Mesenteric fat pad (tissue), 1 donor: Measurements from ENCODE around the gene KIAA0513. TPM values are rescaled to one million over a fixed set of nuclear protein-coding genes. Genes with fewer than 3 reads are reported as not detected.
"Not testable (repeated sequence)": the region's sequence is repeated elsewhere in the genome, so short reads cannot be mapped to it uniquely, and the experiment has no call there.

Source experiments
- DNase-seq: peaks from one replicate; pipeline ENCODE4 v3.0.0-alpha.2; 2020; ENCODE audit warnings: low spot score
- total RNA-seq: library from RNA; stranded (reverse); fragmentation: NEBNext Ultra II Directional; extraction: Animal tissue kit (Norgen Biotek cat#: 25700); gene quantifications from one replicate; pipeline ENCODE4 v1.2.1, GENCODE V29; 2021
- donor health status: DM: yes; HTN: yes; CAD: no.

The KIAA0513 gene
- total RNA-seq, 1 donor from 2014 or later, result 12.7 TPM

DNA sequence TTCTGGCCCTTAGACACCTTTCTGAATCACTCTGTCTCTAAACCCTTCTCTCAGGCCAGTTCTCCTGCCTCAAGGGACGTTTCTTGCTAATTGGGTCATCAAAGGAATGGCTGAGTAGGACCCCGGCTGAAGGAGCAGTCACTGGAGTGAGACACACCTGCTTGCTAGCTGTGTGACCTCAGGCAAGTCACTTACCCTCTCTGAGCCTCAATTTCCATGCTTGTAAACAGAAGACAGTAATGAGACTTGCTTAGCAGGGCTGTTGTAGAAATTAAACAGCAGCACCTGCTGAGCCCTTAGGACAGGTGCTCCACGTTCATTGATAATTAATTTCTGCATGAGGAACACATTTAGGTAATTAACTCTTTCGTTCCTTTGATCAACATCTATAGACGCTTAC lies 77.9 kb downstream of the KIAA0513 start:
- no peak for DNase-seq

DNA sequence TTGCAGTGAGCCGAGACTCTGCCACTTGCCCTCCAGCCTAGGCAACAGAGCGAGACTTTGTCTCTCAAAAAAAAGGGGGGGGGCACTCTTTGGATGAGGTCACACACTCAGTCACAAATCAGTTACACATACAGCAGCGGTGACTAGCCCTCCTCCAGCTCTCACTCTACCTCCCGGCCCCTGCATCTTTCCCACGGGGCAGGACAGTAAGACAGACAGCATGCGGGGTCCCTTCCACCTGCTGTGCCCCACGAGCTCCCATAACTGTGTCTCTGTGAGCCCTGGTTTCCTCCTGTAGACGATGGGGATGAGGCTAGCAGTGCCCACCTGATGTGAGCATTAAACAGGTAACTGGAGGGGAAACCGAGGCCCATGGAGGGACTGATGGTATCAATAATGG lies 79.5 kb downstream of the KIAA0513 start:
- no peak for DNase-seq

DNA sequence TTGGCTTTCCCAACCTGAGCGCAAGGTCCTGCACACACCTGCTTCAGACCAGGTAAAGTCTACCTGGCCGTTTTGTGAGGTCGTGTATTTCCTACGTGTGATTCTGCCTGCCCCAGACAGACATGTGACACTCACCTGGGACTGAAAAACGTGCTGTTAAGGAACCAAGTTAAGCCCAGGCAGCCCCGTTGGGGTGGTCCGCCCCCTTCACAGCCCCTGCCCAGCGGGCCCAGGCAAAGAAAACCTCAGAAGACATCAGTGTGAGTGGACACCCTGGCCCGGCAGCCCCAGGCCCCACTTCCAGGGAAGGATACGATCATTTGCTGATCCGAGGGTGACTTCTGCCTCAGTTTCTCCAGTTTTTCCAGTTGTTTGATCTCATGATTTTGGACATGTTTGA lies 79.9 kb downstream of the KIAA0513 start:
- DNase-seq, result no peak

DNA sequence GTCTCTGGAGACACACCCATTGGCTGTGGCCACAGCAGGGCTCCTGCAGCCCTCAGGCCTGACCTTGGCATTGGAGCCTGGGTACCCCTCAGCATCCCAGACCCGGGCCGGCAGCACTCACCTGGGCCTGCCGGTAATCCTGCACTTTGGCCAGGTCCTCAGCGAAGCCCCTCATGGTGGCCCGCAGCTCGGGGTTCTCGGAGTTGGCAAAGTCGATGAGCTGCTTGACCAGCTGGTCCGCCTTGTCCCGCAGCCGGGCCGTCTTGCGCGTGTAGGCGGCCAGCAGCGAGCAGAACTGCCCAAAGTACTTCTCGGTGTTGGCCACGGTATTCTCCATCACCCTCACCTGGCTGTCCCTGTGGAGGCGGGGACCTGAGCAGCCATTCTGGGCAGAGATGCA lies 82.5 kb downstream of the KIAA0513 start:
- DNase-seq, result no peak

DNA sequence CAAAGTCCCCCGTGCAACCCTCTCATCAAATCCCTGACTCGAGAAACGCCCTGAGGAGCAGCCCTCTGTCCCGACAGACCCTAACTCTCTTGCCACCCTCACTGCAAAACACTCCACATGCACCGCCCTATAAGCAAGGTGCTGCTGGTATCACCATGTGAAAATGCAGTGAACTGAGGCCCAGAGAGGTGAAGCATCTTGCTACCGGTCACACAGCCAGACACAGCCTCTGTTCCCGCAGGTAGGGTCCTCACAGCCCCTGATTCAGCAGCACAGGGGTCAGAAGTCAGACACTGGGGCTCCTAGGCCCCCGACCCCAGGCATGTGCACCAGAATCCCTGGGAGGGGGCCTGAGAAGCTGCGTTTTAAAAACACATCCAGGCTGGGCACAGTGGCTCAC lies 83.6 kb downstream of the KIAA0513 start:
- no peak for DNase-seq

DNA sequence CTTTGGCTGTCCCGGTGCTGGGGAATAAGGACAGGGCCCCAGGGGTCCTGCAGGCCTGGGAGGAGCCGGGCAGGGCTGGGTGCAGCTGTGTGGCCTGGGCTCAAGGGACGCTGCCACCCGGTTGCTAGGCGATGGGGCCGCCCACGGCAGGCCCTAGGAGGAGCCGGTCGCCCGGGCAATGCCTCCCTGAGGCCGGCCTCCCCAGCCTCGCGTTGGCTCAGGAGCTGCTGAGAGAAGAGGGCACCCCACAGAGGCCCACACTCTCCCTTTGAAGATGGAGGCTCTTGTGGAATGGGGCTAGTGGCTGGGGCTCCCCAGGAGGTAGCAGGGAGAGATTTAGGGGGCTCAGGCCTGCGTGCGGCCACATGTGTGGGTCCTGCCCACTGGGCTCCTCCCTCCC lies 84.8 kb downstream of the KIAA0513 start, which contains the start of gene CIBAR2:
TSS of gene CIBAR2 (minus strand) at position 109 of the 400 bp plus-strand sequence. CDS start 120 bp downstream, outside the sequence.
- no peak for DNase-seq

DNA sequence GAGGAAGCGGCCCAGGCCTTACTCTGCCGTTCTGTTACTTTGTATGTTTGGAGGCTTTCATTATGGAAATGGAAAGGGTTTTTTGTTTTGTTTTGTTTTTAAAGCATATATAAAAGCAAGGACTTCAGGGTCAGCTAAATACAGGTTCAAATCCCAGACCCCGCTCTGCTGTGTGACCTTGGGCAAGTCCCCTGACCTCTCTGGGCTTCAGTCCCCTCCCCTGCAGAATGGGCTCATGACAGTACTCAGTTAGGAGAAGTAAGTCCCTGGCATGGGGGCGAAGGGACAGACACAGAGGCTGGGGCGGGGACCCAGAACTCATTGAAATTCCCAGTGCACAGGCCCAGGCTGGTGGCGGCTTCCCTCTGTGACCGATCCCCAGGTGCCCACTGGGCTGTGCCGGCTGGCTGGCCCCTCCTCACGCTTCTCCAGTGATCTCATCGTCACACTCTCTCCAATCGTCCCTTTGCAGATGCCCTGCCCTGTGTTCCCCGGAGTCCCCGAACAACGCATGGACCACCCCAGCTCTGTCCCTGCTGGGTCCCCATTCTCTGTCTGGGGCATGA lies 85.7 kb downstream of the KIAA0513 start:
- no peak for DNase-seq

DNA sequence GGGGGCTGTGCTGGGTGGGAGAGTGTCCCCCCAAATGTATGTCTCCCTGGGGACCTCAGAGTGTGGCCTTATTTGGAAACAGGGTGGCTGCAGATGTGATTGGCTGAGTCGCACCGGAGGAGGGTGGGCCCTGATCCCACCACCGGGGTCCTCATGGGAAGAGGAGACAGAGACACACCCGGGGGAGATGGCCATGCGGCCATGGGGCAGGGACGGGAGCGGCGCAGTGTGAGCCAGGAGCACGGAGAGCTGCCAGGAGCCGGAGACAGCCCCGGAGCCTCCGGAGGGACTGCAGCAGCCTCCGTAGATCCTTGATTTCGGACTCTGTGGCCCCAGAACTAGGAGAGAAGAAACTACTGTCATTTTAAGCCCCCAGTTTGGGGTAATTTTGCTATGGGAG lies 86.3 kb downstream of the KIAA0513 start:
- no peak for DNase-seq

DNA sequence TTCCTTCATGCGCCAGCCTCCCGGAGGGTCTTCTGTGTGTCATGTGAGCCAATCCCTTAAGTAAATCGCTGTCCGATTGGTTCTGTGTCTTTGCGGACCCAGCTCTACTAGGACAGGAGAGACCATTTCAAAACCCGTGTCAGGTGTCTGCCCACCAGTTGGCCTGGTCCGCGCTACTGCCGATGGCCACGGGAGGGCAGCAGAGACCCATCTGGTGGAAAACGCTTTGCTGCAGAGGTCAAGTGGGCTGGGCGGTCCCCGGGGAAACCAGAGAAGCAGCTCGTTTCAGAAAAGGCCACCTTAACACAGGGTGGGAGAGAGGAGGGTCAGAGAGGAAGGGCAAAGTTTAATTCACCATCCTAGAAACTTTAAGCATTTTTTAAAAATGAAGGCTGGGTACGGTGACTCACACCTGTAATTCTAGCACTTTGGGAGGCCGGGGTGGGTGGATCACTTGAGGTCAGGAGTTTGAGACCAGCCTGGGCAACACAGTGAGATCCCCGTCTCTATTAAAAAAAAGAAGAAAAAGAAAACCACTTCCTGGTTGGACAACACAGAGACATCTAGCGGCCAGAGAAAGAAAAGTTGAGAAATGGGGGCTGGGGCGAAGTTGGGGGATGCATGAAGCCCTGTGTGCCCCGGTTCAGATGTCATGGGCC lies 87.4 kb downstream of the KIAA0513 start:
- peak; percentile 95 for DNase-seq

DNA sequence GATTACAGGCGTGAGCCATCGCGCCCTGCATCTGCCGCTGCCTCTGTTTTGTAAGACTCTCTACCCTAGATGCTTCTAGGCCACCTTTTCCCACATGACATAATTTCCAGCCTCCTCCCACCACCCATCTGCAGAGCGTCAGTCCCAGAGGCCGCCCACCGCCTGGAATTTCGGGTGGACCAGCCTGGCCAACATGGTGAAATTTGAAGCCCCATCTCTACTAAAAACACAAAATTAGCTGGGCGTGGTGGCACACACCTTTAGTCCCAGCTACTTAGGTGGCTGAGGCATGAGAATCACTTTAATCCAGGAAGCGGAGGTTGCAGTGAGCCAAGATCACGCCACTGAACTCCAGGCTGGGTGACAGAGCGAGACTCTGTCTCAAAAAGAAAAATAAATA lies 89.8 kb downstream of the KIAA0513 start:
- no peak for DNase-seq

DNA sequence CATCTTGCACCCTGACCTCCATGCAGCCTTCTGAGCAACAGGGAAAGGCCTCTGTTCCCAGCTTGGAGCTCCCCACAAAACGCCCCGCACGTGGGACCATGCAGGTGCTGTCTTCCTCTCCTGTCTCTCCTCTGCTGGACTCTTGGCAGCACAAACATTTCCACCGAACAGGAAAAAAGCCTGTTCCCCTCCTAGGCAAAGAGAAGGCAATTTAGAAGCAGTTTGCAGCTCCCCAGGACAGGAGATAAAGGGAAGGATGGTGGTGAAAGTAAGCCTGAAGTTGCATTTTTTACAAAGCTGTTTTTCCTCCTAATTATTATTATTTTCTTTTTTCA lies 92.4 kb downstream of the KIAA0513 start:
- no peak for DNase-seq

DNA sequence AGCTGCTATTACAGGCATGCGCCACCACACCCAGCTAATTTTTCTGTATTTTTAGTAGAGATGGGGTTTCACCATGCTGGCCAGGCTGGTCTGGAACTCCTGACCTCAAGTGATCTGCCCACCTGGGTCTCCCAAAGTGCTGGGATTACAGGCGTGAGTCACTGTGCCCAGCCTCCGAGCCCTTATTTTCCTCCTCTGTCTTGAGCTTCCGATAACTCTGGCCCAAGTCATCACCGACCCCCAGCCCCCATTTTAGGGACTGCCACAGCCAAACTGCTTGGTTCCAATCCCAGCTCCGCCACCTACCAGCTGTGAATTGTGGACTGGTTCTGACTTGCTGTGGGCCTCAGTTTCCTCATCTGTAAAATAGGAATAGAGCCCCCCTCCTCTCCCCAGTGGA lies 95.8 kb downstream of the KIAA0513 start:
- DNase-seq, result not testable (repeated sequence)

DNA sequence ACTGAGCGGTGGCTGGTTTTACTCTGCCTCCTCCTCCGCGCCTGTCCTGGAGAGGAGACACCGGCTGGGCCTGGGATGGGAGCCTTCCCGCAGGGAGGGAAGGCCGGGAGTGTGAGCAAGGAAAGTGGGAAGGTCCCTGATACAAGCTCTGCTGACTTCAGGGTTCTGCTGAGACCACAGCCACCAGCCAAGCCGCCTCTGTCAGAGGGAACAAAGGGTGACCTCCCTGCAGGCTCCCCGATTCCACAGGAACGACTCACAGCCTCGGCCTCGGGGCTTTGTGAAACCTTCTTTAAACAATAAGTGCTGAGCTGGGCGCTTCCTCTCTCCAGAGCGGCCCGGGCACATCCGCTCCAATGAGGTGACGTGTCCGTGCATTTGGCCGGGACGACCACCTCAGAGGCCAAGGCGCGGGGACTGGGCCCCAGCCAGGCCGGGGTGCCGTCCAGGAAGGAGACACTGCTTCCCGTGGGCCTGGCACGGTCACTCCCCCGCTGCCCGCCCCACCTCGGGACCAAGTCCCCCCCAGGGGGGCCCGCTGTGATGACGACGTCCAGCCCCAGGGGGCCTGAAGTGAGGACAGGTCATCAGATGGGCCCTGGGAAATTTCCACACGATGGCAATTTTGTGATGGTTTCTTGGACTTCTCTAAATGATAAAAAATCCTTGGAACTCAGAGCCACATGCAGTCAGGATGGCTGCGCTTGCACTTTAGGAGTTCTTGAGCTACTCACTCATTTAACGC lies 96.5 kb downstream of the KIAA0513 start:
- peak; percentile 92 for DNase-seq

DNA sequence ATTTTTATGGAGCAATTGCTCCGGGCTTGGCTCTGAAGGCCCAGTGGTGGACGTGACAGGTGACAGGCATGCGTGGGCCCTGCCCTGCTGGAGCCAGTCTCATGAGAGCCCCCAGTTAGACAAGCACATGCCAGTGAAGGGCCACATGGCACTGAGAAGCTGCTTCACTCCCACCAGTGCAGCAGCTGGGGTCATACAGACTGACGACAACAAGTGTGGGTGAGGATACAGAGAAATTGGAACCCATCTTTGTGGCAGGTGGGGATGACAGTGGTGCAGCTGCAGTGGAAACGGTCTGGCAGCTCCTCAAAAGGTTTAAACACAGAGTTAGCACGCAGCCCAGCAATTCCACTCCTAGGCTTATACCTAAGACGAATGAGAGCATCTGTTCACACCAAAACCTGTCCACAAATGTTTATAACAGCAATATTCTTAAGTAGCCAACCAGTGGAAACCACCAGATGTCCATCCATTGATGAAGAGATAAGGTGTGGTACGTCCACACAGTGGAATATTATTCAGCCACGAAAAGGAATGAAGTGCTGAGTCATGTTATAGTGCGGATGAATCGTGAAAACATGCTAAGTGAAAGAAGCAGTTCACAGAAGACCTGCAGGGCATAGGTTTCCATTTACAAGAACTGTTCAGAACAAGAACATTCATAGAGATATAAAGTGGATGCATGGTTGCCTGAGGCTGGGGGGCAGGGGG lies 97.2 kb downstream of the KIAA0513 start:
- DNase-seq, result no peak

DNA sequence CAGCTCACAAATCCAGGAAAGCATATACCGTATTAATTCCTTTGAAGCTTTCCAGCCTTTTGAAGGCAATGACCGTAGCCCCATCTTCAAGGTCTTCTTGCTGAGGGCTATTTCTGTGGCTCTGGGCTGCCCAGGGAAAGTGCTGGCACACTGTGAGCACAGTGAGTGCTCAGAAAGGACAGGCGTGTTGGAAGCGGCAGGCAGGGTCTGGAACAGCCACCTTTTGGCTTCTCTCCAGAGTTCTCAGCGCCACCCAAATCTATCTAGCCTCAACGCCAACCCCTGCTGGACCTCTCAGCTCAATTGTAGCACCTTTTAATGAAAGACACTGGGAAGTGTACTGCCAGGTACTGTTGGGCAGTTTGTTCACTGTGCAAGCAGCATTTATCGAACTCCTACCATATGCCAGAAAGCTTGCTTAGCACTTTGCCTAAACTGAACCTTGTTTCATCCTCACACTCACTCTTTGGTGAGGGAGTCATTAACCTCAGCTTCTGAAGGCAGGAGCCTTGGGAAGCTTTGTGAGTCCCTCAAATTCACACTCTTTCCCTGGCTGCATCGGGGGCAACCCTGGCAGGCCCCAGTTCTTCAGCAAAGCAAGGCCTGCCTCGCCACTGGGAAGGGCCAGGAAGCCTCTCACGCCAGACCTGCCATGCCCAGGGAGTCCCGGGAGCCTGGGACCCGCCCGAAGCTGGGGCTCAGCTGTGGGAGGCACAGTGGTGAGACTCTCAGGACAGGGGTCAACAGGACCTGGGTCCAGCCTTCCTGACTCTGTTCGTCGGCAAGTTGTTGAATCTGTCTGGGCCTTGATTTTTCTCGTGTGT lies 98.2 kb downstream of the KIAA0513 start:
- no peak for DNase-seq

DNA sequence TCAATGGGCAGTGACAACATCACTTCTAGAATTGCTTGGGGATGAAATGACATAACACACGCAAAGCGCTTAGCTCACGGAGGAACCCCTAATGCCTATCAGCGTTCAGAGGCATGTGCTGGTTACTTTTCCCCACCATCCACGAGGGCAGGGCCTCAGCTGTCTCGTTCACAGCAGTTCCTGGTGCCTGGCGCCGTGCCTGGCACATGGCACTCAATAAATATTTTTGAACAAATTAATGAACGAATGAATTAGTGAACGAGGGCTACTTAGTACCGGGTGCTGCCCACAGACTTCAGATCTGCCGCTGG lies 98.8 kb downstream of the KIAA0513 start:
- no peak for DNase-seq

DNA sequence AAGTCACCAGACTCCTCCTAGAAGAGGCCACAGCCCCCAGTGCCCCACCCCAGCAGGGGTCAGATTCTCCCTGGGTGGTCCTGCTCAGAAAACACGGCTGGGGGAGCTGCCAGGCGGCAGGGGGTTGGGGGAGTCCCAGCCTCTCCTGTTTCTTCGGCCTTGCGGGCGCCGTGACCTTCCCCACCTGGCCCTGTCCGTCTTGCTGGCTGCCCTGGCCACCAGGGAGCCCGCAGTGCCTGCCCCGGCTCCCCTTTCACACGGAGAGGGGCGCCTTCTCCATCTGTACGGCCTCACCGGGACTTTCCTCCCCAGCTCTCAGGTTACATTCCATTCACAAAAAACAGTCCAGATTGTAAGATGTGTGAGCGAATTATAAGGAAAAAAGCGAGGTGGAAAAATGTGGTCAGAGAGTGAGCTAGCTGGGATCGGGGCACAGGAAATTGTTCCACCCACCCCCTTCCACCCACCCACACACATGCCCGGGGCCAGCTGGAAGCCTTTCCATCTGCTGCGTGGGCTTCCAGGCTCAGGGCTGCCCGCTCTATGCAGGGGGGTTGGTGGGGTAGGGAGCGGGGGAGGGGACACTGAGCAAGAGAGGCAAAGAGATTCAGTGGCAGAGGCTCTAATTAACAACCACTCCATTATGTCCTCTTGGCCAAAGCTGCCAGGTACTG lies 99.2 kb downstream of the KIAA0513 start:
- DNase-seq, result no peak

DNA sequence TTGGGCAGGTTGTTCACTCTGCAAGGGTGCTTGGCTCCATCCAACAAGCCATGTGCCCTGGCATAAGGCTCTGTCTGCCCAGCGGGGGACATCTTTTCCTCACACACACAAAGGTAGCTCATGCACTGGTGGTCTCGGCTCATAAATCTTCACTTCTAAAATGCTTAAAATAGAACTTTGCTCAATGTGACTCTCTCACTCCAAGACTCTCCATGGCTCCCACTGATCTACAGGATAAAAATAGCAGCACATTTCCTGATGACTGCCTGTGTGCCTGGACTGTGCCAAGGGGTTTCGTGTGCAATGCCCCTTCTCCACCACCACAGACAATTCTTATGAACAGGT lies 99.8 kb downstream of the KIAA0513 start:
- DNase-seq, result no peak

DNA sequence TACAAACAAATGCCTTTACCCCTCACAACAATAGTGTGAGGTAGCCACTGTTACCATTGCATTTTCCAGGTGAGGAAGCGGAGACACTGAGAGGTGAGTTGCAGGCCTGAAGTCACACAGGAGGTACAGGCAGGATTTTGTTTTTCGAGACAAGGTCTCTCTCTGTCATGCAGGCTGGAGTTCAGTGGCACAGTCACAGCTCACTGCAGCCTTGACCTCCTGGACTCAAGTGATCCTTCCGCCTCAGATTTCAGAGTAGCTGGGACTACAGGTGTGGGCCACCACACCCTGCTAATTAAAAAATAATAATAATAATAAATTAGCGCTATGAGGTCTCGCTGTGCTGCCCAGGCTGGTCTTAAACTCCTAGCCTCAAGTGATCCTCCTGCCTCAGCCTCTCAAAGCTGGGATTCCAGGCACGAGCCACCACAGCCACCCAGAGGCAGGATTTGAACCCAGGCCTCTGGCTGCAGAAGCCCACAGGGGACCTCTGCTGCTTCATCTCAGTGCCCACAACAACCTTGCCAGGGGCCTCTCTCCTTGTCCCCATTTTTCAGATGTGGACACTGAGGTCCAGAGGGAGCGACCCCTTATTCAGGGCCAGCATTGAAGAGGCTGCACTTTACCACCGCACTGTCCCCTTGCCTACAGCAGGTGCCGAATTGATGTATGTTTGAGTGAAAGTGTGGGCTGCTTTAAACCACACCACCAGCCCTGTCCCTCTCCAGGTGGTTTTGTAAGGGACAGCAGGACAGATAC lies 100.7 kb downstream of the KIAA0513 start:
- no peak for DNase-seq
